Sigmoid colon (tissue), 7 donors: Measurements from ENCODE around the gene VPS45. TPM values are rescaled to one million over a fixed set of nuclear protein-coding genes. Genes with fewer than 3 reads are reported as not detected.

ENCODE experiments used
- DNase-seq: peaks from one replicate; pipeline ENCODE4 v3.0.0-alpha.2; 2019
- H3K27ac ChIP-seq, 4 donors: fragments of 200-600 bp; sonication (generic); one replicate each; pipeline ENCODE4 v1.5.1; 2016 to 2019; ENCODE audit warnings: mild to moderate bottlenecking in 1 of 4
- H3K27me3 ChIP-seq, 3 donors: fragments of 200-600 bp; sonication (generic); one replicate each; pipeline ENCODE4 v1.5.1; 2019; ENCODE audit warnings: mild to moderate bottlenecking in 1 of 3
- H3K36me3 ChIP-seq, 4 donors: fragments of 200-600 bp; sonication (generic); one replicate each; pipeline ENCODE4 v1.5.1; 2016 to 2019
- H3K4me1 ChIP-seq, 4 donors: fragments of 200-600 bp; sonication (generic); one replicate each; pipeline ENCODE4 v1.5.1; 2017 to 2019
- H3K4me3 ChIP-seq, 4 donors: fragments of 200-600 bp; sonication (generic); one replicate each; pipeline ENCODE4 v1.5.1; 2017 to 2019; ENCODE audit warnings: mild to moderate bottlenecking in 2 of 4, moderate library complexity in 1 of 4
- H3K9me3 ChIP-seq, 4 donors: fragments of 200-600 bp in 3 of 4; sonication (generic) in 3 of 4; one replicate each; pipeline versions ENCODE4 v1.5.1 to v1.6.1; 2013 to 2019
- CTCF ChIP-seq, 4 experiments: fragments of 450-650 bp in 3 of 4; fragments of 200-600 bp in 1 of 4; IDR thresholded peaks; one replicate each; pipeline ENCODE4 v1.5.1; 2016 to 2019; ENCODE audit warnings: antibody characterized with exemption in 4 of 4, mild to moderate bottlenecking in 3 of 4, moderate library complexity in 2 of 4
- EP300 ChIP-seq, 4 donors: sonication (generic); formaldehyde crosslinking; IDR thresholded peaks; one replicate each; pipeline ENCODE4 v1.6.1; 2017; ENCODE audit warnings: antibody characterized with exemption in 4 of 4
- POLR2A ChIP-seq, 2 donors: fragments of 450-650 bp; IDR thresholded peaks; one replicate each; pipeline ENCODE4 v1.6.1; 2016; ENCODE audit warnings: antibody characterized with exemption in 2 of 2, mild to moderate bottlenecking in 2 of 2, moderate library complexity in 2 of 2
- POLR2AphosphoS5 ChIP-seq, 4 donors: sonication (generic); formaldehyde crosslinking; IDR thresholded peaks; one replicate each; pipeline ENCODE4 v1.6.1; 2017; ENCODE audit warnings: antibody characterized with exemption in 4 of 4
- WGBS, 2 donors: extraction: QIAGEN DNeasy Blood & Tissue Kit; methylation state at CpG; one replicate each; pipeline ENCODE4 v1.1.7; 2013; 5-methylcytosine and 5-hydroxymethylcytosine counted together
- intact Hi-C: fragments of 100-400 bp; cut with DNase I; formaldehyde crosslinking; loops from one replicate; pipeline ENCODE4 v1.15.1; 2023
- polyA plus RNA-seq, 3 donors: library from polyadenylated mRNA; stranded (reverse); fragments of 200-250 nt; gene quantifications; one replicate each; pipeline ENCODE4 v1.2.3, GENCODE V29; 2013
- total RNA-seq, 4 donors: library from RNA; depleted of rRNA; stranded (reverse); fragments of >200 nt; gene quantifications; one replicate each; pipeline ENCODE4 v1.1.0, GENCODE V29; 2016
- donor health status: healthy with polysubstance abuse.
- donor health status: Bipolar disorder and iron deficiency.
- donor health status: healthy.

Gene VPS45
- total and polyA plus RNA-seq, 7 donors = 16.2 to 68.1 (median 44.6) TPM

GRCh38 chr1:150110116-150110515 is 42.5 kb downstream of the VPS45 start:
- no peak overlapping the region for H3K4me3 ChIP-seq
- H3K4me1 ChIP-seq = no peaks in the 10 kb centered on the region
- H3K36me3 ChIP-seq = peaks cover 0 to 23% (median 1%) of the 10 kb centered on the region in 4 donors
- DNase-seq = no peak
- no peaks in the 10 kb centered on the region for H3K27me3 ChIP-seq
- intact Hi-C loops = no loop called here
- WGBS, 2 donors = 51 to 90% methylated on average over 2 of the region's 2 CpGs
- H3K27ac ChIP-seq = peak overlapping the region in 2 of 4 donors; percentile 0 to 9
- H3K9me3 ChIP-seq = peaks cover 0 to 4% (median 0%) of the 10 kb centered on the region in 4 donors
- no peak for TF ChIP-seq POLR2AphosphoS5 (IDR thresholded peaks at IDR 0.05)
- TF ChIP-seq POLR2A (IDR thresholded peaks at IDR 0.05) = no peak
- no peak for TF ChIP-seq CTCF (IDR thresholded peaks at IDR 0.05)
- no peak for TF ChIP-seq EP300 (IDR thresholded peaks at IDR 0.05)

- 68 to 80% methylated on average over 5 of the region's 5 CpGs for WGBS, 2 donors
- H3K4me3 ChIP-seq = no peak overlapping the region
- intact Hi-C loops = no loop called here
- no peaks in the 10 kb centered on the region for H3K27me3 ChIP-seq
- H3K27ac ChIP-seq = peak overlapping the region in 1 of 4 donors; percentile 17
- TF ChIP-seq CTCF (IDR thresholded peaks at IDR 0.05) (no peak), POLR2AphosphoS5 (IDR thresholded peaks at IDR 0.05) (no peak), POLR2A (IDR thresholded peaks at IDR 0.05) (no peak), EP300 (IDR thresholded peaks at IDR 0.05) (no peak)
- H3K9me3 ChIP-seq = peaks cover 0 to 5% (median 0%) of the 10 kb centered on the region in 4 donors
- no peaks in the 10 kb centered on the region for H3K4me1 ChIP-seq
- H3K36me3 ChIP-seq = peaks cover 0 to 23% (median 1%) of the 10 kb centered on the region in 4 donors
- DNase-seq = no peak
Observed at GRCh38 chr1:150111670-150112069, 44.1 kb downstream of the VPS45 start.

- no peaks in the 10 kb centered on the region for H3K27me3 ChIP-seq
- peaks cover 0 to 23% (median 1%) of the 10 kb centered on the region in 4 donors for H3K36me3 ChIP-seq
- intact Hi-C loops = no loop called here
- H3K9me3 ChIP-seq = peaks cover 0 to 5% (median 0%) of the 10 kb centered on the region in 4 donors
- H3K4me1 ChIP-seq = no peaks in the 10 kb centered on the region
- no peak overlapping the region for H3K4me3 ChIP-seq
- TF ChIP-seq CTCF (IDR thresholded peaks at IDR 0.05) = no peak
- TF ChIP-seq POLR2AphosphoS5 (IDR thresholded peaks at IDR 0.05) = no peak
- TF ChIP-seq EP300 (IDR thresholded peaks at IDR 0.05) = no peak
- TF ChIP-seq POLR2A (IDR thresholded peaks at IDR 0.05) = no peak
- no peak for DNase-seq
- H3K27ac ChIP-seq = no peak overlapping the region
- 93 to 100% methylated on average over 1 of the region's 1 CpG for WGBS, 2 donors
Observed at GRCh38 chr1:150115121-150115520, 47.5 kb downstream of the VPS45 start.

- intact Hi-C loops = no loop called here
- Histone ChIP-seq H3K27me3 (no peaks in the 10 kb centered on the region), H3K4me1 (no peaks in the 10 kb centered on the region), H3K36me3 (peaks cover 0 to 18% (median 0%) of the 10 kb centered on the region in 4 donors), H3K27ac (no peak overlapping the region), H3K4me3 (no peak overlapping the region), H3K9me3 (peaks cover 0 to 5% (median 0%) of the 10 kb centered on the region in 4 donors)
- WGBS, 2 donors = 68 to 83% methylated on average over 2 of the region's 2 CpGs
- no peak for TF ChIP-seq POLR2AphosphoS5 (IDR thresholded peaks at IDR 0.05)
- no peak for TF ChIP-seq CTCF (IDR thresholded peaks at IDR 0.05)
- no peak for TF ChIP-seq EP300 (IDR thresholded peaks at IDR 0.05)
- TF ChIP-seq POLR2A (IDR thresholded peaks at IDR 0.05) = no peak
- no peak for DNase-seq
Observed at GRCh38 chr1:150118716-150119115, 51.1 kb downstream of the VPS45 start.
